Liver (tissue), 9 donors: ENCODE data around the gene COX7B. TPM values are rescaled to one million over a fixed set of nuclear protein-coding genes. Genes with fewer than 3 reads are reported as not detected.
"Not testable (repeated sequence)": the region's sequence is repeated elsewhere in the genome, so short reads cannot be mapped to it uniquely, and the experiment has no call there.

Experiments
- DNase-seq: peaks from one replicate; pipeline ENCODE4 v3.0.0-alpha.2; 2017; ENCODE audit warnings: low spot score
- H3K27ac ChIP-seq, 2 donors: one replicate each; pipeline ENCODE4 v1.7.0; 2013; ENCODE audit warnings: inconsistent platforms in 2 of 2, low read length in 2 of 2, control low read depth in 1 of 2, low read depth in 1 of 2, mild to moderate bottlenecking in 1 of 2
- H3K27me3 ChIP-seq, 4 donors: one replicate each; pipeline versions ENCODE4 v1.6.1 to v1.7.0; 2013; ENCODE audit warnings: low read length in 3 of 4, inconsistent platforms in 1 of 4, mild to moderate bottlenecking in 1 of 4, moderate library complexity in 1 of 4; ENCODE audit not compliant: control insufficient read depth in 4 of 4, insufficient read depth in 4 of 4
- H3K36me3 ChIP-seq, 4 donors: one replicate each; pipeline versions ENCODE4 v1.6.1 to v1.7.0; 2013; ENCODE audit warnings: low read length in 3 of 4, mild to moderate bottlenecking in 3 of 4, low read depth in 1 of 4, moderate library complexity in 1 of 4; ENCODE audit not compliant: control insufficient read depth in 4 of 4, insufficient read depth in 3 of 4
- H3K4me1 ChIP-seq, 4 donors: one replicate each; pipeline versions ENCODE4 v1.6.1 to v1.7.0; 2013; ENCODE audit warnings: low read length in 3 of 4, mild to moderate bottlenecking in 3 of 4, moderate library complexity in 1 of 4; ENCODE audit not compliant: control insufficient read depth in 4 of 4, insufficient read depth in 4 of 4
- H3K4me3 ChIP-seq, 3 donors: one replicate each; pipeline versions ENCODE4 v1.6.1 to v1.7.0; 2013; ENCODE audit warnings: low read length in 3 of 3, control low read depth in 1 of 3, low read depth in 1 of 3, mild to moderate bottlenecking in 1 of 3
- H3K9ac ChIP-seq, 2 donors: one replicate each; pipeline ENCODE4 v1.7.0; 2013; ENCODE audit warnings: low read length in 2 of 2, mild to moderate bottlenecking in 2 of 2, moderate library complexity in 2 of 2, control low read depth in 1 of 2, low read depth in 1 of 2
- H3K9me3 ChIP-seq, 4 donors: one replicate each; pipeline versions ENCODE4 v1.6.1 to v1.7.0; 2013; ENCODE audit warnings: low read length in 3 of 4; ENCODE audit not compliant: control insufficient read depth in 4 of 4
- FOXA1 ChIP-seq: IDR thresholded peaks from 2 replicates; pipeline ENCODE4 v1.6.1; 2016; ENCODE audit warnings: antibody characterized with exemption
- FOXA2 ChIP-seq: IDR thresholded peaks from 2 replicates; pipeline ENCODE4 v1.6.1; 2016; ENCODE audit warnings: antibody characterized with exemption
- GABPA ChIP-seq, 2 donors: IDR thresholded peaks in 1 of 2; conservative IDR thresholded peaks in 1 of 2; 2 replicates each; pipeline ENCODE4 v1.6.1; 2016; ENCODE audit warnings: antibody characterized with exemption in 2 of 2, mild to moderate bottlenecking in 1 of 2, moderate library complexity in 1 of 2
- HNF4A ChIP-seq, 2 donors: conservative IDR thresholded peaks; 2 replicates each; pipeline ENCODE4 v1.6.1; 2016; ENCODE audit warnings: antibody characterized with exemption in 2 of 2, mild to moderate bottlenecking in 2 of 2
- HNF4G ChIP-seq: IDR thresholded peaks from 2 replicates; pipeline ENCODE4 v1.6.1; 2016; ENCODE audit warnings: antibody characterized with exemption
- JUND ChIP-seq, 2 donors: IDR thresholded peaks; 2 replicates each; pipeline ENCODE4 v1.6.1; 2016; ENCODE audit warnings: antibody characterized with exemption in 2 of 2
- NR2F2 ChIP-seq: IDR thresholded peaks from 2 replicates; pipeline ENCODE4 v1.6.1; 2016; ENCODE audit warnings: antibody characterized with exemption
- RAD21 ChIP-seq, 2 donors: IDR thresholded peaks; 2 replicates each; pipeline ENCODE4 v1.6.1; 2016; ENCODE audit warnings: antibody characterized with exemption in 2 of 2, mild to moderate bottlenecking in 2 of 2
- REST ChIP-seq: IDR thresholded peaks from 2 replicates; pipeline ENCODE4 v1.6.1; 2016; ENCODE audit warnings: antibody characterized with exemption, mild to moderate bottlenecking
- RXRA ChIP-seq, 2 donors: IDR thresholded peaks; 2 replicates each; pipeline ENCODE4 v1.6.1; 2017 to 2018; ENCODE audit warnings: antibody characterized with exemption in 2 of 2, mild to moderate bottlenecking in 1 of 2
- SP1 ChIP-seq: IDR thresholded peaks from 2 replicates; pipeline ENCODE4 v1.6.1; 2018; ENCODE audit warnings: antibody characterized with exemption, mild to moderate bottlenecking
- YY1 ChIP-seq: IDR thresholded peaks from 2 replicates; pipeline ENCODE4 v1.6.1; 2016; ENCODE audit warnings: antibody characterized with exemption, mild to moderate bottlenecking
- WGBS: extraction: QIAGEN DNeasy Blood & Tissue Kit; methylation state at CpG from one replicate; pipeline ENCODE4 v1.1.7; 2013; 5-methylcytosine and 5-hydroxymethylcytosine counted together
- polyA plus RNA-seq, 2 donors: library from polyadenylated mRNA; stranded (reverse) in 1 of 2; unstranded in 1 of 2; fragments of 200-250 nt in 1 of 2; fragments of >200 nt in 1 of 2; fragmentation: Nextera tagmentation in 1 of 2; extraction: Ambion mirVana in 1 of 2; gene quantifications; one replicate each; pipeline versions ENCODE4 v1.2.1 to v1.2.3, GENCODE V29; 2013 to 2015
- total RNA-seq, 2 donors: library from RNA; depleted of rRNA; stranded (reverse); fragments of >200 nt; gene quantifications; one replicate each; pipeline ENCODE4 v1.2.3, GENCODE V29; 2014
- TF ChIP-seq, protein P1 (sequence below): IDR thresholded peaks from 2 replicates; pipeline ENCODE4 v1.6.1; 2016; ENCODE audit warnings: antibody characterized with exemption
- TF ChIP-seq, protein P2 (sequence below): IDR thresholded peaks from 2 replicates; pipeline ENCODE4 v1.6.1; 2016; ENCODE audit warnings: antibody characterized with exemption
- TF ChIP-seq, protein P3 (sequence below): fragments of 150-350 bp; IDR thresholded peaks from 2 replicates; pipeline ENCODE4 v1.5.1; 2017; ENCODE audit warnings: improper control_type of control experiment, low read depth, low read length; ENCODE audit not compliant: missing input control
- TF ChIP-seq, protein P4 (sequence below): IDR thresholded peaks from 2 replicates; pipeline ENCODE4 v1.6.1; 2016; ENCODE audit warnings: antibody characterized with exemption
- donor health status: healthy.
- donor health status: healthy.
- donor health status: healthy.
- donor health status: healthy.
- donor health status: healthy.

COX7B gene
- total and polyA plus RNA-seq, 4 donors: 194 to 576 (median 480) TPM

- Histone ChIP-seq H3K27me3 (no peaks in the 10 kb centered on the region), H3K9ac (no peak overlapping the region), H3K36me3 (peaks cover 0 to 10% (median 4%) of the 10 kb centered on the region in 4 donors), H3K4me3 (no peak overlapping the region), H3K9me3 (no peaks in the 10 kb centered on the region), H3K27ac (no peak overlapping the region), H3K4me1 (no peaks in the 10 kb centered on the region)
- TF ChIP-seq, protein P1, sequence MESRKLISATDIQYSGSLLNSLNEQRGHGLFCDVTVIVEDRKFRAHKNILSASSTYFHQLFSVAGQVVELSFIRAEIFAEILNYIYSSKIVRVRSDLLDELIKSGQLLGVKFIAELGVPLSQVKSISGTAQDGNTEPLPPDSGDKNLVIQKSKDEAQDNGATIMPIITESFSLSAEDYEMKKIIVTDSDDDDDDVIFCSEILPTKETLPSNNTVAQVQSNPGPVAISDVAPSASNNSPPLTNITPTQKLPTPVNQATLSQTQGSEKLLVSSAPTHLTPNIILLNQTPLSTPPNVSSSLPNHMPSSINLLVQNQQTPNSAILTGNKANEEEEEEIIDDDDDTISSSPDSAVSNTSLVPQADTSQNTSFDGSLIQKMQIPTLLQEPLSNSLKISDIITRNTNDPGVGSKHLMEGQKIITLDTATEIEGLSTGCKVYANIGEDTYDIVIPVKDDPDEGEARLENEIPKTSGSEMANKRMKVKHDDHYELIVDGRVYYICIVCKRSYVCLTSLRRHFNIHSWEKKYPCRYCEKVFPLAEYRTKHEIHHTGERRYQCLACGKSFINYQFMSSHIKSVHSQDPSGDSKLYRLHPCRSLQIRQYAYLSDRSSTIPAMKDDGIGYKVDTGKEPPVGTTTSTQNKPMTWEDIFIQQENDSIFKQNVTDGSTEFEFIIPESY: no peak
- TF ChIP-seq GABPA (IDR thresholded peaks at IDR 0.05 in 1 of 2, conservative IDR thresholded peaks at IDR 0.05 in 1 of 2) (no peak), RAD21 (IDR thresholded peaks at IDR 0.05) (no peak), FOXA2 (no peak), SP1 (no peak), NR2F2 (no peak), RXRA (IDR thresholded peaks at IDR 0.05) (no peak), FOXA1 (no peak), REST (no peak), HNF4G (no peak), HNF4A (conservative IDR thresholded peaks at IDR 0.05) (no peak), YY1 (no peak), JUND (IDR thresholded peaks at IDR 0.05) (no peak)
- TF ChIP-seq, protein P2, sequence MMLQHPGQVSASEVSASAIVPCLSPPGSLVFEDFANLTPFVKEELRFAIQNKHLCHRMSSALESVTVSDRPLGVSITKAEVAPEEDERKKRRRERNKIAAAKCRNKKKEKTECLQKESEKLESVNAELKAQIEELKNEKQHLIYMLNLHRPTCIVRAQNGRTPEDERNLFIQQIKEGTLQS: no peak
- TF ChIP-seq, protein P3, sequence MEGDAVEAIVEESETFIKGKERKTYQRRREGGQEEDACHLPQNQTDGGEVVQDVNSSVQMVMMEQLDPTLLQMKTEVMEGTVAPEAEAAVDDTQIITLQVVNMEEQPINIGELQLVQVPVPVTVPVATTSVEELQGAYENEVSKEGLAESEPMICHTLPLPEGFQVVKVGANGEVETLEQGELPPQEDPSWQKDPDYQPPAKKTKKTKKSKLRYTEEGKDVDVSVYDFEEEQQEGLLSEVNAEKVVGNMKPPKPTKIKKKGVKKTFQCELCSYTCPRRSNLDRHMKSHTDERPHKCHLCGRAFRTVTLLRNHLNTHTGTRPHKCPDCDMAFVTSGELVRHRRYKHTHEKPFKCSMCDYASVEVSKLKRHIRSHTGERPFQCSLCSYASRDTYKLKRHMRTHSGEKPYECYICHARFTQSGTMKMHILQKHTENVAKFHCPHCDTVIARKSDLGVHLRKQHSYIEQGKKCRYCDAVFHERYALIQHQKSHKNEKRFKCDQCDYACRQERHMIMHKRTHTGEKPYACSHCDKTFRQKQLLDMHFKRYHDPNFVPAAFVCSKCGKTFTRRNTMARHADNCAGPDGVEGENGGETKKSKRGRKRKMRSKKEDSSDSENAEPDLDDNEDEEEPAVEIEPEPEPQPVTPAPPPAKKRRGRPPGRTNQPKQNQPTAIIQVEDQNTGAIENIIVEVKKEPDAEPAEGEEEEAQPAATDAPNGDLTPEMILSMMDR: no peak
- TF ChIP-seq, protein P4, sequence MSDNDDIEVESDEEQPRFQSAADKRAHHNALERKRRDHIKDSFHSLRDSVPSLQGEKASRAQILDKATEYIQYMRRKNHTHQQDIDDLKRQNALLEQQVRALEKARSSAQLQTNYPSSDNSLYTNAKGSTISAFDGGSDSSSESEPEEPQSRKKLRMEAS: no peak
- no peak for DNase-seq
- 99% methylated on average over 8 of the region's 8 CpGs for WGBS
These were observed 23.9 kb upstream of the COX7B start for GRCh38 chrX:77875372-77875771.

- H3K4me3 ChIP-seq, H3K27me3 ChIP-seq, H3K36me3 ChIP-seq, H3K4me1 ChIP-seq, H3K9ac ChIP-seq, H3K27ac ChIP-seq, H3K9me3 ChIP-seq, DNase-seq: not testable (repeated sequence)
- 87% methylated on average over 4 of the region's 4 CpGs for WGBS
These were observed 17.9 kb upstream of the COX7B start for GRCh38 chrX:77881418-77881817.
